Measurements from ENCODE around the gene EVI5L. TPM values are rescaled to one million over a fixed set of nuclear protein-coding genes. Genes with fewer than 3 reads are reported as not detected.

EVI5L gene
- total and polyA plus RNA-seq, 2 of the 8 experiments (the other 6 are each of a cell fraction or from before 2014, with no cell fraction given), result 7.2 to 11.0 TPM

GRCh38 chr19:7787141-7787540 is 42.9 kb upstream of the EVI5L start:
- POLR2A ChIA-PET (ENCODE audit: partially characterized antibody), result no interaction called here
- no peak overlapping the region for H3K9ac ChIP-seq (replicated peaks in 1 of 4; ENCODE audit: extremely low read depth in 1 of 4, low read depth in 3 of 4, low read length in 3 of 4)
- peaks cover 15% of the 10 kb centered on the region for H3K23me2 ChIP-seq (ENCODE audit: low read depth, low read length)
- no peak overlapping the region for H3K4ac ChIP-seq (replicated peaks; ENCODE audit: insufficient read length, low read depth, low read length)
- H2BK15ac ChIP-seq (ENCODE audit: low read length), result peak overlapping the region; percentile 53
- WGBS, 2 experiments (ENCODE audit: extremely low coverage in 1 of 2, insufficient coverage in 1 of 2, insufficient read length in 1 of 2, insufficient replicate concordance in 2 of 2, low coverage in 1 of 2, low lambda C conversion rate in 2 of 2, missing lambda C conversion rate in 1 of 2), result 32% methylated on average over 9 of the region's 10 CpGs; no CpG with 5 or more reads in 1 of the 2 experiments
- peak overlapping the region; percentile 87 to 99 for H3K4me2 ChIP-seq (ENCODE audit: insufficient read depth in 1 of 2, low read depth in 2 of 2, low read length in 2 of 2)
- CTCF ChIA-PET (ENCODE audit: partially characterized antibody), result interaction anchor here (0.6 to 1.9 kb wide), 7 partner anchors 13 to 1769 kb away, joined by 3 to 14 read pairs (median 3); partner anchors contain the start of gene CD209
- no peak overlapping the region for H3K23ac ChIP-seq (ENCODE audit: insufficient read length)
- H4K91ac ChIP-seq (replicated peaks; ENCODE audit: insufficient read length, low read length), result no peak overlapping the region
- TF ChIP-seq CTBP2 (IDR thresholded peaks at IDR 0.05; ENCODE audit: borderline replicate concordance, insufficient read depth, insufficient read length, low read length) (no peak), POU5F1 (IDR thresholded peaks at IDR 0.05; ENCODE audit: low read depth, low read length) (no peak), ASH2L (IDR thresholded peaks at IDR 0.05; ENCODE audit: low read length) (peak; percentile 28)
- H3K79me1 ChIP-seq (ENCODE audit: low read depth, low read length), result no peaks in the 10 kb centered on the region
- no peak overlapping the region; the same call in 1 of the 2 replicates for H3K18ac ChIP-seq (ENCODE audit: extremely low read depth, low read length)
- H4K20me1 ChIP-seq (replicated peaks in 1 of 2; ENCODE audit: control insufficient read depth in 1 of 2, insufficient read depth in 2 of 2, low read length in 2 of 2), result peaks cover 0 to 2% of the 10 kb centered on the region in 2 experiments
- H2BK20ac ChIP-seq (ENCODE audit: low read length), result no peak overlapping the region
- no peak overlapping the region for H2BK120ac ChIP-seq (replicated peaks; ENCODE audit: low read depth, low read length)
- H3K36me3 ChIP-seq (ENCODE audit: control insufficient read depth in 2 of 4, insufficient read depth in 4 of 4, low read length in 3 of 4), result no peaks in the 10 kb centered on the region
- H3K56ac ChIP-seq (replicated peaks; ENCODE audit: insufficient read length, low read depth, low read length), result no peak overlapping the region
- H3K9me3 ChIP-seq (ENCODE audit: insufficient read depth in 2 of 2, low read depth in 1 of 2, low read length in 1 of 2), result no peaks in the 10 kb centered on the region
- H3K79me2 ChIP-seq (ENCODE audit: control insufficient read depth in 1 of 2, insufficient read depth in 2 of 2, low read length in 2 of 2), result no peaks in the 10 kb centered on the region
- peaks cover 0 to 19% (median 12%) of the 10 kb centered on the region in 4 experiments; a peak in 6 of 7 replicates for H3K4me1 ChIP-seq (replicated peaks in 1 of 4; ENCODE audit: control insufficient read depth in 3 of 4, insufficient read depth in 4 of 4, low read length in 3 of 4)
- peak overlapping the region; percentile 66; the same call in 1 of the 2 replicates for H2AFZ ChIP-seq (ENCODE audit: low read length)
- H3K27me3 ChIP-seq (replicated peaks in 1 of 4; ENCODE audit: control insufficient read depth in 3 of 4, extremely low read depth in 1 of 4, insufficient read depth in 3 of 4, low read length in 3 of 4), result peaks cover 13 to 35% (median 29%) of the 10 kb centered on the region in 4 experiments
- FAIRE-seq (peak; percentile 48), DNase-seq (ENCODE audit: low read depth in 1 of 2, low spot score in 2 of 2) (peak in 1 of 2 experiments; percentile 70)
- no peak overlapping the region for H4K8ac ChIP-seq (ENCODE audit: extremely low read depth, insufficient read depth, low read length)
- H3K27ac ChIP-seq (ENCODE audit: low read depth, low read length), result no peak overlapping the region
- no peak overlapping the region for H2AK5ac ChIP-seq (ENCODE audit: low read depth, low read length)
- no peak overlapping the region for H4K5ac ChIP-seq (ENCODE audit: insufficient read length, low read depth, low read length)
- H3K14ac ChIP-seq (ENCODE audit: insufficient read length), result no peak overlapping the region
- no peak overlapping the region; the same call in 1 of the 2 replicates for H2BK5ac ChIP-seq (ENCODE audit: low read depth, low read length)
- no peak overlapping the region for H2BK12ac ChIP-seq (ENCODE audit: low read depth, low read length)
- peak overlapping the region in 2 of 4 experiments; percentile 16 to 62; a peak in 3 of 8 replicates for H3K4me3 ChIP-seq (ENCODE audit: extremely low read depth in 1 of 4, insufficient read depth in 2 of 4, low read depth in 3 of 4, low read length in 4 of 4)
